ENCODE results near the gene PDGFRB.

PDGFRB gene

DNA sequence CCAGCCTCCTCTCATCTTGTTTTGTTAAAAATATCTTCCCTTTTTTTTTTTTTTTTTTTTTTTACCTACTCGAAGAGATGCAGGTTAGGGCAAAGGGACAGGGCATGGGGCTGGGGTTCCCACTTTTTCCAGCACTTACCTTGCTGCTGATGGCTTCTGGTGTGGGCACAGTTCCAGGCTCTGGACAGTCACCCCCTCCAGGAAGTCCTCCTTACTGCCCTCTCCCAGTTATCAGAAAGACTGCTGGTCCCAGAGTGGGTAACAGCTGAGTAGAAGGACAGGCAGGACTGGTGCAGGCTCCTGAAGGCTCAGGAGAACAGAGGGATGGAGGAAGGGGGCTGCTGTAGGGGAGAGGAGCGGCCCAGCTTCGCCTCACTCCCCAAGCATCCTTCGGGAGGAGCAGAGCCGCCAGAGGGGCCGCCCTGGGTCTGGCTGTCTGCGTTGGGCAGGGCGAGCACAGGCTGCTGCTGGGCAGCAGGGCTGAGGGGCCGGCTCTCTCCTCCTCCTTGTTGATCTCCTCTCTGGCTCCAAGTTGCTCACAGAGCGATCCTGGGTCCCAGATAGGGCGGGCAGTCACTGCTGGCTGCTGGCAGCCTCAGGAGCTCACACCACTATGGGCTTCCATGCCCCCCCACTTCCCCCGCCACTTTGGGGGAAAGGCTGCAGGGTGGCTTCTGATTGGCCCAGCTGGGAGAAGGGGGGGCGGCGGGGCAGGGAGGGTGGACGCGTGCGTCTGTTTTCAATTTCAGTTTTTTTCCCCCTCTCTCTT is at the start of gene PDGFRB:
Gene PDGFRB, minus strand, starts transcription at position 588 of the 769 bp plus-strand sequence. CDS start 18,798 bp downstream, outside the sequence.
- DNase-seq: no peak

GRCh38 chr5:150204590-150204960 is 48.9 kb upstream of the PDGFRB start:
- no peak for DNase-seq

- no peak for DNase-seq
Observed at GRCh38 chr5:150203832-150204589, 48.4 kb upstream of the PDGFRB start.

- DNase-seq: no peak
Observed at GRCh38 chr5:150202501-150202900, 46.9 kb upstream of the PDGFRB start.

DNA sequence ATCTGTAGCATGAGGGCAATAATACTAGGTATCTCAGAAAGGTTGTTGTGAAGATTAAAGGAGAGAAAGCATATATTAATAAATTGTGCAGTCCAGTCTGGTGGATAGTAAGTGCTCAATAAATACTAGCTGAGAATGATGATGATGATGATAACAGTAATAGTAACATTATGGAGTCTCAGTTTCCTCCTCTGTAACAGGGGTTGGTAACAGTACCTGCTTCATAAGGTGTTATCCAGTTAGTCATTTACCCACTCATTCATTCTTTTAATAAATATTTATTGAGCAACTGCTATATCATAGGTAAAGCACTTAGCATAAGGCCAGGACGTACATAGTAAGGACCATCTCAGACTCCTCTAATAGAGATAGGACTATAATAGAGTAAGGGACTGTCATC is 41.8 kb upstream of the PDGFRB start:
- no peak for DNase-seq

- no peak for DNase-seq
Observed at GRCh38 chr5:150196986-150197385, 41.3 kb upstream of the PDGFRB start.

DNA sequence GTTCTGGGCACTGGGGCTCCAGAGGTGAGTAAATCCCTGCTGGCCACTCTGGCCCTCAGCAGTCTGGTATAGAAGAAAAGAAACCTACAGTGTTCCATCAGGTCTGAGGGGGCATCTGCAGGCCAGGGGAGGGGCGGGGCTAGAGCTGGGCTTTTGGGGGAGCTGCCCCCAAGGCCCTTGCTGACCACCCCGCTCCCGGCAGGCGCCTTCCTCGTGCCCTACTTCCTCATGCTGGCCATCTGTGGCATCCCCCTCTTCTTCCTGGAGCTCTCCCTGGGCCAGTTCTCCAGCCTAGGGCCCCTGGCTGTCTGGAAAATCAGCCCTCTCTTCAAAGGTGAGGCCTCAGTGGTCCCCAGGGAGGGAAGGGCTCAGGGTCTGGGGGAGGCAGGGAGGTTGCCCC is 40.9 kb upstream of the PDGFRB start:
- DNase-seq: no peak

DNA sequence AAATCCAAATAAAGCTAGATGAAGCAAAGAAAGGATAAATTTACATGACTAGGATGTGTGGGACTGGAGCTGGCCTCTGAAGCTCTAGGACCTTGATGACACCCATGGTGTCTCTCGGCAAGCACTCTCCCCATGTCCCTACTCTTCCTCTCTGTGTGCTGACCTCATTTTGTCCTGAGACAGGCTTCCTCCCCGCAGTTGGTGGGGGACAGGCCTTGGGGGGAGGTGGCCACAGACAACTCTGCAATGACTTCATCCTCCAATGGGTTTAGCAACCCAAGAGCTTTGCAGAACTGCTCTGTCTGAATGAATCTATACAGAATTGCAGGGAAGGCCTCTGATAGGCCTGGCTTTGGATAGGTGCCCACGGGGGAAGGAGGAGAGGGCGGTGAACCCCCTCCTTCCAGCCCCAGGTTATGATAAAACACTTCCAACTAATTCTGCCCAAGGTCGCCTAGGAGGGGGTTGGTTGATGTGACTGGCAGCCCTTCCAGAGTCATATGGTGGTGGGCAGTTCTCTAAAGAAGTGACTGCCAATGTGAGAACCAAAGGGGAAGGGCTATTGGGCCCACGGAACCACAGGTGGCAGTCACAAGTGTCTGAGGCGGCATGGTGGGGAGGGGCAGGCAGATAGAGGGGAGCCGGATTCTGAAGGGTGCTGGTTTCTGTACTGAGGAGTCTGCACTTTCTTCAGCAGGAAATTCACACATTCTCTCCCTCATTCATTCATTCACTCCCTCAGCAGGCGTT is 40.3 kb upstream of the PDGFRB start:
- no peak for DNase-seq

DNA sequence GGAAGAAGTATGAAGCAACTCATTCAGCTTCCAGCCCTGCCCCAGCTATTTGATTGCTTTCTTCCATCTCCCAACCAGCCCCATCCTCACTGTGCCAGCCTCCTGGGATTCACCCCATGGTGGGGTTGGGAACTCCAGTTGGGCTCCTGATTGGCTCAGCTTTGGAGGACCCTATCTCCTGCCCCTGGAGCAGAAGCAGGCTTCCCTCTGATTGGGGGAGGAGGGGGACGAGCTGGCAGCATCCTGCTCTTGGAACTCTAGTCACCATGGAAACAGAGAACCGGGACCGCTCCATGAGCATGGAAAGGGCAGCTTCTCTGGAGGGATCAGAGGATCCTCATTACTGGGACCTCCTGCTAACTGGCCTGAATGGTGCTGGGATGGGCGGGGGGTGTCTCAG is 36.8 kb upstream of the PDGFRB start:
- no peak for DNase-seq

DNA sequence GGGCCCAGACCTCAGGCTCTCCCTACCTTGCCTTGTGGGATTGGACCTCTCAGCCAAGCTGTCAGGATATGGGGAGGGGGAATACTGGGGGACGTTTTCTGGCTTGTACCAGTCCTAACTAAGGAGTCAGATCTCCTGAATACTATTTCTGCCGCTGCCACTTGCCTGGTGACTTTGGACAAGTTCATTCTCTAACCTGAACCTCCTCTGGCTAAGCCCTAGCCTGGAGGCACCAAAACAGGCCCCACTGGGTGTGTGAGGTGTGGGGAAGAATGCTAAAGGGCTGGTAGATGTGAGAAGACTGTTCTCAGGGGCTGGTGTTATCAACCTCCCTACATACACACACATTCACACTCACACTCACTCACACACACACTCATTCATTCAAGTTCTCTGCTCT is 35.3 kb upstream of the PDGFRB start:
- DNase-seq: no peak

- no peak for DNase-seq
Observed at GRCh38 chr5:150190503-150190979, 34.9 kb upstream of the PDGFRB start.

- no peak for DNase-seq
Observed at GRCh38 chr5:150189728-150190502, 34.3 kb upstream of the PDGFRB start, which contains the start of gene SLC6A7. Gene SLC6A7, plus strand, starts transcription at chr5:150190062. Its CDS starts 266 bp downstream, at chr5:150190328.

DNA sequence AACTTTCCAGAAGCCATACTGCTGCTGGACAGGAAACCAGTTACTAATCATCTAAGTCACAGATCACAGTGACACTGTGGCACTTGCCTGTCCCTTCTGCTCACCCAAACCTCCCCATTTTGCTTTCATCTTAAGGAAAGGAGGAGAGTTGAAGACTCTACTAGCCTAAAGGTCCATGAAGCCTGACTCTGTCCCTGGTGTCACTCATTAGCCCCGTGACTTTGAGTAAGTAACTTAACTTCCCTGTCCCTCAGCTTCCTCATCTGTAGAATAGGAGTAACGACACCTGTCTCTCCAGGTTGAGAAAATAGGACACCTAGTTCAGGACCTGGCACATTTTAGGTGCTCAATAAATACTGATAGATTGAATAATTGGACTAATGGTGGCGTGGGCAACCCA is 33.7 kb upstream of the PDGFRB start:
- DNase-seq: no peak

GRCh38 chr5:150188146-150188842 is 32.6 kb upstream of the PDGFRB start:
- no peak for DNase-seq

DNA sequence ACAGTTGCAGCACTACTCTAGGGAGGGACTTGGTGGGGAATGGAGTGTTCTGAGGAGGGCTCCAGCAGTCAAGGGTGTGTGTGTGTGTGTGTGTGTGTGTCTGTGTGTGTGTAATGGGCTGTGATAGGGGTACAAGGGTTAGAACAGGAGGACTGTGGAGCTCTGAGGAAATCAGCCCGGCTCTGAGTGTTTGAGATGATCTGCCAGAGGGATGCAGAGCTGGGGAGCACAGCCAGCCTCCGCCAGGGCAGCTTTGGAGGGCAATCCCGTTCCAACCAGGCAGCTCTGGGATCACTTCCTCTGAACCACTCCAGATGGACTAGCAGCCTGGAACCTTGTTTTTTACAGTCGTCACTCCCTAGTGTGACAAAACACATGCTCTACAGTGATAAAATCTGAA is 31.3 kb upstream of the PDGFRB start:
- DNase-seq: peak; percentile 16

- DNase-seq: no peak
Observed at GRCh38 chr5:150186137-150186536, 30.5 kb upstream of the PDGFRB start.

DNA sequence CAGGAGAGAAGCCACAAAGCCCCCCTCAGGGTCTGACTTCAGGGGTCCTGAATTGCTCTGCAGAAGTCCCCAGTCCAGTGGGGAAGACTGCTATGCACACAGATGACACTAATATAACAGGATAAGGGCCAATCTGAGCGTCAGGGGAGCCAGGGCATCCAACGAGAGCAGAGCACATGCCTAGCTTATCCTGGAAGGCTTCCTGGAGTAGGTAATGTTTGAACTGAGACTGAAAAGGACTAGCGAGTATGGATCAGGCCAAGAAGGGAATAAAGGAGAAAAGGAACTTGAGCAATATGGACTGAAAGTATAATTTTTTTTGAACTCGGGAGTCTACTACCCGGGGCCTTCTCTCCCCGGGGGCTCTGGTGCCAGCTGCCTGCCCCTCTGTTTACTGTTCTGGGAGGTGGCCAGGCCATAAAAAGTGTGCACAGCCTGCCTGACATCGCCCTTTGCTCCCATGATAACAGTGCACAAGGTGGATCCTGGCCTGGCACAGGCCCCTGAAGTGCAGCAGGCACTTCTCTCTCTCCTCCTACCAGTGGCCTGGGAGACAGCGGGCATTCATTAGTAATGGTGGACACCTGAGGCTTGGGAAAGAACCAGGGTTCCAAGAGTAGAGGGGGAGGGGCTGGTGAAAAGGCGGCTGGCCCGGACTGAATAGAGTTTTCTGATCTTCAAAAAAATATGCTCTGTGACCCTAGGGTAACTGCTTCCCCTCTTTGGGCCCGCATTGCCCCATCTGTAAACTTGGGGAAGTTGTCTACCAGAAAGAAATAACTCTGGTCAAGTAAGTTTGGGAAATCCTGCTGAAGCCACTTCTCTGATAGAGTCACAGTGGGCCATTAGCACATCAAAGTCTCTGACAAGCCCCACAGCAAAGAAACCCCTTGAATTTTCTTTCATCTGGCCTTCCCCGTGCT is 29.6 kb upstream of the PDGFRB start:
- DNase-seq: no peak

DNA sequence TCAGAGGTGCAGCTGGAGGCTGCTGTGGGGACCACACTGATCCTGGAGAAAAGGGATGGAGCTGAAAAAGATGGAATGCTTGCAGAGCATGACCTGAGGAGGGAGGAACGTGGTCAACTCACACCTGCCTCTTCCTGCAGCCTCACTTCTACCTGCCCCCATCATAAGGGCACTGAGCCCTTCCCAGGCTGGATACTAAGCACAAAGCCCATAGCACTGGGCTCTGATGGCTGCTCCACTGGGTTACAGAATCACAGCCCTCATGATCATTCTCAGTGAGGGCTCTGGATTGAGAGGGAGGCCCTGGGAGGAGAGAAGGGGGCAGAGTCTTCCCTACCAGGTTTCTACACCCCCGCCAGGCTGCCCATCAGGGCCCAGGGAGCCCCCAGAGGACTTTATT is 28.4 kb upstream of the PDGFRB start:
- no peak for DNase-seq

- DNase-seq: no peak
Observed at GRCh38 chr5:150183436-150183835, 27.8 kb upstream of the PDGFRB start.

- DNase-seq: no peak
Observed at GRCh38 chr5:150182774-150183173, 27.1 kb upstream of the PDGFRB start.
